Measurements from ENCODE around the gene C17orf50. TPM values are rescaled to one million over a fixed set of nuclear protein-coding genes. Genes with fewer than 3 reads are reported as not detected.

The C17orf50 gene
- total RNA-seq, 1 experiment from 2014 or later, result not detected

- TF ChIP-seq ELF1 (IDR thresholded peaks at IDR 0.05; ENCODE audit: borderline replicate concordance, low read depth) (no peak; the same call in 1 of the 2 replicates), ZNF274 (IDR thresholded peaks at IDR 0.05; ENCODE audit: low read depth, low read length) (no peak), JUND (IDR thresholded peaks at IDR 0.05) (no peak), CEBPB (IDR thresholded peaks at IDR 0.05; ENCODE audit: low read depth) (peak; percentile 33; the same call in 1 of the 2 replicates), CBX3 (IDR thresholded peaks at IDR 0.05; ENCODE audit: low read depth) (no peak)
Measured at GRCh38 chr17:35808240-35808961, 47.7 kb downstream of the C17orf50 start (continued).

- ATAC-seq (peak; percentile 89), DNase-seq (ENCODE audit: low read depth, low spot score) (peak; percentile 95)
- peaks cover 25 to 41% of the 10 kb centered on the region in 2 experiments for H3K4me1 ChIP-seq (ENCODE audit: control insufficient read depth in 1 of 2, insufficient read depth in 2 of 2, low read length in 2 of 2)
- peaks cover 0 to 2% of the 10 kb centered on the region in 2 experiments; a peak in 1 of 4 replicates for H3K36me3 ChIP-seq (ENCODE audit: control insufficient read depth in 1 of 2, insufficient read depth in 2 of 2, low read length in 2 of 2)
- no peaks in the 10 kb centered on the region for H3K9me2 ChIP-seq (ENCODE audit: insufficient read depth)
- H3K79me2 ChIP-seq (ENCODE audit: insufficient read depth, low read length), result peaks cover 49% of the 10 kb centered on the region
- H3K9me3 ChIP-seq (ENCODE audit: control insufficient read depth in 1 of 2, insufficient read depth in 1 of 2, low read depth in 1 of 2, low read length in 2 of 2), result no peaks in the 10 kb centered on the region
- POLR2A ChIA-PET, result interaction anchor here (0.7 to 3.9 kb wide), 20 partner anchors 9 to 231 kb away, joined by 3 to 41 read pairs (median 4); partner anchors contain the start of genes MMP28 and PEX12
- no peaks in the 10 kb centered on the region for H3K27me3 ChIP-seq (ENCODE audit: insufficient read depth, low read length)
- H3K4me2 ChIP-seq (ENCODE audit: low read length), result peak within 1 kb of the TSS; percentile 92
- peak within 1 kb of the TSS; percentile 89 for H3K9ac ChIP-seq (ENCODE audit: low read length)
- RAD21 ChIA-PET (ENCODE audit: low non-redundant PET in 1 of 2, low total read pairs in 2 of 2, uncharacterized antibody in 2 of 2, unreplicated experiment in 2 of 2), result interaction anchor here (1.2 to 1.4 kb wide), 2 partner anchors 45 kb away, joined by 7 to 10 read pairs; no protein-coding TSS in a partner anchor
- peak within 1 kb of the TSS; percentile 76 to 89 for H3K4me3 ChIP-seq (replicated peaks in 1 of 2; ENCODE audit: low read depth in 1 of 2, low read length in 2 of 2)
- H2AFZ ChIP-seq (ENCODE audit: low read depth, low read length, poor library complexity, severe bottlenecking), result peak within 1 kb of the TSS; percentile 88
- intact Hi-C loops (cut with micrococcal nuclease), result loop anchor here (1.0 to 10.0 kb wide), 2 partner anchors 45 to 194 kb away; no protein-coding TSS in a partner anchor
- H3K27ac ChIP-seq (ENCODE audit: low read depth, low read length), result peak within 1 kb of the TSS; percentile 66
- CTCF ChIA-PET, result interaction anchor here (0.7 to 3.3 kb wide), 10 partner anchors 9 to 197 kb away, joined by 3 to 76 read pairs (median 3); no protein-coding TSS in a partner anchor
- peaks cover 36% of the 10 kb centered on the region for H4K20me1 ChIP-seq (ENCODE audit: insufficient read depth)
- BruUV-seq (replicated peaks), result no TSS peak
- no peak for TF ChIP-seq REST (IDR thresholded peaks at IDR 0.05; ENCODE audit: low read depth)
- no peak for TF ChIP-seq EZH2 (IDR thresholded peaks at IDR 0.05)
- peak; percentile 83 for TF ChIP-seq MAX (IDR thresholded peaks at IDR 0.05)
- 0 out of 2 replicates have a peak, but pooled peaks have one; percentile 46 for TF ChIP-seq CBX3 (IDR thresholded peaks at IDR 0.05; ENCODE audit: low read depth)
- peak; percentile 96 for TF ChIP-seq POLR2AphosphoS5 (IDR thresholded peaks at IDR 0.05; ENCODE audit: low read depth, low read length)
- peak; percentile 38 for TF ChIP-seq ZBTB33 (IDR thresholded peaks at IDR 0.05; ENCODE audit: extremely low read depth, insufficient replicate concordance, low read length)
- no peak for TF ChIP-seq ELF1 (IDR thresholded peaks at IDR 0.05; ENCODE audit: borderline replicate concordance, low read depth)
- TF ChIP-seq EZH2phosphoT487 (IDR thresholded peaks at IDR 0.05; ENCODE audit: borderline replicate concordance), result no peak
- no peak for TF ChIP-seq ZNF274 (IDR thresholded peaks at IDR 0.05; ENCODE audit: low read depth, low read length)
- peak; percentile 86 for TF ChIP-seq YY1 (IDR thresholded peaks at IDR 0.05; ENCODE audit: extremely low read depth, insufficient replicate concordance, low read depth, low read length)
- 0 out of 2 replicates have a peak, but pooled peaks have one; percentile 17 for TF ChIP-seq SRF (IDR thresholded peaks at IDR 0.05; ENCODE audit: low read depth)
- peak; percentile 67 for TF ChIP-seq TCF7L2 (IDR thresholded peaks at IDR 0.05; ENCODE audit: borderline replicate concordance, extremely low read depth, insufficient read depth, insufficient read length)
- TF ChIP-seq POLR2A (IDR thresholded peaks at IDR 0.05; ENCODE audit: borderline replicate concordance, extremely low read depth, insufficient read depth, insufficient read length), result peak; percentile 77
Measured at GRCh38 chr17:35808962-35809854, 48.5 kb downstream of the C17orf50 start, which contains the start of gene TAF15. TAF15 (plus strand) TSS chr17:35809484; CDS start chr17:35809570, 86 bp downstream.

Data from HCT116 (cell line).